C4-2B (cell line): ENCODE results near the gene NME1.

Source experiments
- CTCF ChIP-seq: fragments of 450-650 bp; conservative IDR thresholded peaks from 2 replicates; pipeline ENCODE4 v1.5.1; 2017; ENCODE audit warnings: mild to moderate bottlenecking
- ZFX ChIP-seq: fragments of 450-650 bp; IDR thresholded peaks from 2 replicates; pipeline ENCODE4 v1.6.1; 2017

GRCh38 chr17:51170736-51171135, 17.4 kb downstream of the NME1 start:
- TF ChIP-seq CTCF (no peak), ZFX (no peak)
